HCT116 (cell line): ENCODE results near the gene SLC9A9.

Experiments used
- CTCF ChIP-seq, 3 experiments: fragments of 200-600 bp in 1 of 3; sonication (generic) in 1 of 3; IDR thresholded peaks in 2 of 3; conservative IDR thresholded peaks in 1 of 3; 2 replicates each; pipeline ENCODE4 v1.5.1; 2012 to 2017; ENCODE audit warnings: low read depth in 2 of 3, low read length in 2 of 3, antibody characterized with exemption in 1 of 3, borderline replicate concordance in 1 of 3, control low read depth in 1 of 3, mild to moderate bottlenecking in 1 of 3, mixed read lengths in 1 of 3, mixed run types in 1 of 3, moderate library complexity in 1 of 3; ENCODE audit not compliant: insufficient read depth in 1 of 3
- POLR2A ChIP-seq: IDR thresholded peaks from 2 replicates; pipeline ENCODE4 v1.7.0; 2011; ENCODE audit warnings: borderline replicate concordance; ENCODE audit not compliant: insufficient read depth, insufficient read length; ENCODE audit errors: extremely low read depth
- SP1 ChIP-seq: IDR thresholded peaks from 2 replicates; pipeline ENCODE4 v1.6.1; 2012; ENCODE audit warnings: low read depth
- TCF7L2 ChIP-seq: IDR thresholded peaks from 2 replicates; pipeline ENCODE4 v1.7.0; 2011; ENCODE audit warnings: borderline replicate concordance, inconsistent platforms; ENCODE audit not compliant: insufficient read depth, insufficient read length; ENCODE audit errors: extremely low read depth

GRCh38 chr3:143380449-143380848 is 467.8 kb downstream of the SLC9A9 start:
- TF ChIP-seq CTCF (IDR thresholded peaks at IDR 0.05 in 2 of 3, conservative IDR thresholded peaks at IDR 0.05 in 1 of 3; ENCODE audit: borderline replicate concordance in 1 of 3, insufficient read depth in 1 of 3, low read depth in 2 of 3, low read length in 2 of 3) (no peak), SP1 (no peak), TCF7L2 (peak; percentile 86), POLR2A (no peak)
